ENCODE results near the gene CLDND2. TPM values are rescaled to one million over a fixed set of nuclear protein-coding genes. Genes with fewer than 3 reads are reported as not detected.

Gene CLDND2
- total and polyA plus RNA-seq, 10 of the 15 experiments (the other 5 are each of a cell fraction or from before 2014, with no cell fraction given), result 0.24 to 7.1 (median 1.8) TPM; not detected in 1

GRCh38 chr19:51342631-51343569 lies 25.9 kb downstream of the CLDND2 start:
- RAD21 ChIA-PET (ENCODE audit: unreplicated experiment), result interaction anchor here (1.2 to 1.8 kb wide), 4 partner anchors 25 to 65 kb away, joined by 3 to 8 read pairs (median 6); no protein-coding TSS in a partner anchor
- SMC1A ChIA-PET (ENCODE audit: uncharacterized antibody, unreplicated experiment), result interaction anchor here (0.6 to 1.6 kb wide), 3 partner anchors 34 to 52 kb away, joined by 3 to 4 read pairs (median 3); no protein-coding TSS in a partner anchor

GRCh38 chr19:51341976-51342580 lies 26.7 kb downstream of the CLDND2 start, which contains the start of gene VSIG10L:
Gene VSIG10L (minus strand): TSS chr19:51342139. CDS start chr19:51342124, 15 bp downstream.
- no peaks in the 10 kb centered on the region for H3K79me2 ChIP-seq (ENCODE audit: control insufficient read depth, insufficient read depth, low read length)
- no peak within 1 kb of the TSS for H3K27ac ChIP-seq (ENCODE audit: control insufficient read depth, insufficient read depth)
- SMC1A ChIA-PET (ENCODE audit: uncharacterized antibody, unreplicated experiment), result interaction anchor here (0.9 to 1.6 kb wide), 3 partner anchors 35 to 75 kb away, joined by 3 to 4 read pairs (median 3); no protein-coding TSS in a partner anchor
- H3K4me3 ChIP-seq, result no peak within 1 kb of the TSS
- FAIRE-seq (no peak), DNase-seq (ENCODE audit: low read depth, low spot score) (no peak), ATAC-seq (no peak)
- peaks cover 21% of the 10 kb centered on the region for H3K4me1 ChIP-seq (ENCODE audit: control insufficient read depth, insufficient read depth, low read length)
- no peaks in the 10 kb centered on the region for H3K27me3 ChIP-seq (replicated peaks in 1 of 2; ENCODE audit: control insufficient read depth in 2 of 2, insufficient read depth in 2 of 2, low read length in 1 of 2)
- POLR2A ChIA-PET, result interaction anchor here (1.1 kb wide), 1 partner anchor 15 kb away, joined by 3 read pairs; no protein-coding TSS in a partner anchor
- intact Hi-C loops (cut with micrococcal nuclease; ENCODE audit: unreplicated experiment) (no loop called here), in situ Hi-C loops (cut with MboI) (no loop called here)
- 55% methylated on average over 3 of the region's 3 CpGs for WGBS (ENCODE audit: insufficient coverage, insufficient replicate concordance, low lambda C conversion rate, missing lambda C conversion rate)
- no TSS peak for BruUV-seq (replicated peaks)
- H3K9ac ChIP-seq (ENCODE audit: control insufficient read depth, insufficient read depth, low read length), result no peak within 1 kb of the TSS
- no peak within 1 kb of the TSS for H3K4me2 ChIP-seq (ENCODE audit: control insufficient read depth, insufficient read depth)
- CTCF ChIA-PET, result interaction anchor here (1.3 to 5.1 kb wide), 8 partner anchors 24 to 99 kb away, joined by 3 to 47 read pairs (median 8); partner anchors contain the start of gene ETFB
- H2AFZ ChIP-seq (ENCODE audit: control insufficient read depth, low read depth, low read length), result no peak within 1 kb of the TSS
- TF ChIP-seq REST (IDR thresholded peaks at IDR 0.05; ENCODE audit: low read depth, low read length) (no peak), IKZF1 (conservative IDR thresholded peaks at IDR 0.05) (0 out of 2 replicates have a peak, but pooled peaks have one; percentile 5)
- RAD21 ChIA-PET (ENCODE audit: unreplicated experiment), result interaction anchor here (0.7 to 1.3 kb wide), 3 partner anchors 53 to 92 kb away, joined by 3 to 7 read pairs (median 3); no protein-coding TSS in a partner anchor
- H4K20me1 ChIP-seq (ENCODE audit: control insufficient read depth, insufficient read depth), result no peaks in the 10 kb centered on the region
- H3K9me3 ChIP-seq (replicated peaks; ENCODE audit: control insufficient read depth, insufficient read depth, low read length), result no peaks in the 10 kb centered on the region
- H3K36me3 ChIP-seq (ENCODE audit: control insufficient read depth in 2 of 2, insufficient read depth in 2 of 2, low read length in 1 of 2), result no peaks in the 10 kb centered on the region; a peak in 1 of 4 replicates

More at GRCh38 chr19:51342631-51343569, 25.9 kb downstream of the CLDND2 start:
- no peak overlapping the region for H3K9ac ChIP-seq (ENCODE audit: control insufficient read depth, insufficient read depth, low read length)
- H2AFZ ChIP-seq (ENCODE audit: control insufficient read depth, low read depth, low read length), result no peak overlapping the region
- no peak for FAIRE-seq
- TF ChIP-seq NFYB (IDR thresholded peaks at IDR 0.05; ENCODE audit: insufficient read depth, low read depth, low read length), result no peak
- POLR2A ChIA-PET, result no interaction called here
- H3K4me2 ChIP-seq (ENCODE audit: control insufficient read depth, insufficient read depth), result no peak overlapping the region
- in situ Hi-C loops (cut with MboI), result no loop called here
- 90% methylated on average over 8 of the region's 9 CpGs for WGBS (ENCODE audit: insufficient coverage, insufficient replicate concordance, low lambda C conversion rate, missing lambda C conversion rate)
- ATAC-seq, result no peak
- H3K9me3 ChIP-seq (replicated peaks; ENCODE audit: control insufficient read depth, insufficient read depth, low read length), result no peaks in the 10 kb centered on the region
- H3K36me3 ChIP-seq (ENCODE audit: control insufficient read depth in 2 of 2, insufficient read depth in 2 of 2, low read length in 1 of 2), result no peaks in the 10 kb centered on the region; a peak in 1 of 4 replicates
- H4K20me1 ChIP-seq (ENCODE audit: control insufficient read depth, insufficient read depth), result no peaks in the 10 kb centered on the region
- no peak overlapping the region for H3K27ac ChIP-seq (ENCODE audit: control insufficient read depth, insufficient read depth)
- H3K4me3 ChIP-seq, result no peak overlapping the region
- H3K27me3 ChIP-seq (replicated peaks in 1 of 2; ENCODE audit: control insufficient read depth in 2 of 2, insufficient read depth in 2 of 2, low read length in 1 of 2), result no peaks in the 10 kb centered on the region
- no peak for DNase-seq (ENCODE audit: low read depth, low spot score)
- H3K4me1 ChIP-seq (ENCODE audit: control insufficient read depth, insufficient read depth, low read length), result peaks cover 21% of the 10 kb centered on the region
- intact Hi-C loops (cut with micrococcal nuclease; ENCODE audit: unreplicated experiment), result no loop called here
- CTCF ChIA-PET, result interaction anchor here (0.7 to 5.1 kb wide), 11 partner anchors 12 to 98 kb away, joined by 3 to 47 read pairs (median 4); partner anchors contain the start of genes C19orf84 and ETFB
- no TSS peak for BruUV-seq (replicated peaks)
- no peaks in the 10 kb centered on the region for H3K79me2 ChIP-seq (ENCODE audit: control insufficient read depth, insufficient read depth, low read length)
